Measurements from ENCODE around the gene TAL1.

GRCh38 chr1:47172782-47173181 lies 59.2 kb downstream of the TAL1 start:
- TF ChIP-seq GATA2 (IDR thresholded peaks at IDR 0.05; ENCODE audit: low read depth, low read length) (no peak), GATA3 (IDR thresholded peaks at IDR 0.05; ENCODE audit: low read depth, low read length) (no peak)

Data from SH-SY5Y (cell line).